Tibial nerve (tissue), 4 donors: ENCODE data around the gene KCNMA1.

Experiments used
- EP300 ChIP-seq, 2 donors: sonication (generic); formaldehyde crosslinking; IDR thresholded peaks; one replicate each; pipeline ENCODE4 v1.6.1; 2017; ENCODE audit warnings: antibody characterized with exemption in 2 of 2, mild to moderate bottlenecking in 1 of 2
- POLR2A ChIP-seq, 2 donors: fragments of 450-650 bp; IDR thresholded peaks; one replicate each; pipeline ENCODE4 v1.6.1; 2017; ENCODE audit warnings: antibody characterized with exemption in 2 of 2, mild to moderate bottlenecking in 2 of 2, moderate library complexity in 2 of 2
- TF ChIP-seq, protein P1 (sequence below), 5 experiments: fragments of 200-600 bp in 3 of 5; fragments of 450-650 bp in 2 of 5; sonication (generic) in 3 of 5; IDR thresholded peaks; one replicate each; pipeline ENCODE4 v1.5.1; 2016 to 2019; ENCODE audit warnings: antibody characterized with exemption in 5 of 5, mild to moderate bottlenecking in 3 of 5, moderate library complexity in 2 of 5

DNA sequence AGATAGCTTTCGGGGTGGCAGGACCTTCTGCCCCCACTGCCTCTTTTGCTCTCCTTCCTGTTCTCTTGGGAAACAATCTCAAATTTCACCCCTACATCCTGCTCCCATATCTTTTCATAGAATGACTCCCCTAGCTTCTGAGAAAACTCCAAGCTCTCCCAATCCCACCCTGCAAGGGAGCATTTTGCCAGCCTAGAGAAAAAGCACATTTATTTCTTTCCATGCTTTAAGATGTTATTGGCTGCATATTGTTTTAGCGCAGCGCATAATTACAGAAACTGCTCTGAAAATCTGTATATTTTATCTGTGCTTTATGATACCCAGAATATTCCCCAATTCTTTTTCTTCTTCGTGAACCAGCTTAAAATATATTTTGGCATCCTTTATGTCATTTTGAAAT lies 601.3 kb downstream of the KCNMA1 start:
- TF ChIP-seq, protein P1, sequence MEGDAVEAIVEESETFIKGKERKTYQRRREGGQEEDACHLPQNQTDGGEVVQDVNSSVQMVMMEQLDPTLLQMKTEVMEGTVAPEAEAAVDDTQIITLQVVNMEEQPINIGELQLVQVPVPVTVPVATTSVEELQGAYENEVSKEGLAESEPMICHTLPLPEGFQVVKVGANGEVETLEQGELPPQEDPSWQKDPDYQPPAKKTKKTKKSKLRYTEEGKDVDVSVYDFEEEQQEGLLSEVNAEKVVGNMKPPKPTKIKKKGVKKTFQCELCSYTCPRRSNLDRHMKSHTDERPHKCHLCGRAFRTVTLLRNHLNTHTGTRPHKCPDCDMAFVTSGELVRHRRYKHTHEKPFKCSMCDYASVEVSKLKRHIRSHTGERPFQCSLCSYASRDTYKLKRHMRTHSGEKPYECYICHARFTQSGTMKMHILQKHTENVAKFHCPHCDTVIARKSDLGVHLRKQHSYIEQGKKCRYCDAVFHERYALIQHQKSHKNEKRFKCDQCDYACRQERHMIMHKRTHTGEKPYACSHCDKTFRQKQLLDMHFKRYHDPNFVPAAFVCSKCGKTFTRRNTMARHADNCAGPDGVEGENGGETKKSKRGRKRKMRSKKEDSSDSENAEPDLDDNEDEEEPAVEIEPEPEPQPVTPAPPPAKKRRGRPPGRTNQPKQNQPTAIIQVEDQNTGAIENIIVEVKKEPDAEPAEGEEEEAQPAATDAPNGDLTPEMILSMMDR (IDR thresholded peaks at IDR 0.05) = no peak
- TF ChIP-seq POLR2A (IDR thresholded peaks at IDR 0.05) (no peak), EP300 (IDR thresholded peaks at IDR 0.05) (no peak)
